H9 (cell line): Measurements from ENCODE around the gene RADIL. TPM values are rescaled to one million over a fixed set of nuclear protein-coding genes. Genes with fewer than 3 reads are reported as not detected.
"Not testable (repeated sequence)": the region's sequence is repeated elsewhere in the genome, so short reads cannot be mapped to it uniquely, and the experiment has no call there.

ENCODE experiments used
- DNase-seq: peaks from one replicate; pipeline ENCODE4 v3.0.0-alpha.2; 2017
- H2AFZ ChIP-seq: one replicate; pipeline ENCODE4 v1.6.1; 2013; ENCODE audit warnings: mild to moderate bottlenecking, low read length, control low read depth, moderate library complexity
- H2AK5ac ChIP-seq: 2 replicates; pipeline ENCODE4 v1.6.1; 2013; ENCODE audit warnings: low read length, control low read depth, mixed read lengths; ENCODE audit not compliant: insufficient read length
- H2BK120ac ChIP-seq: one replicate; pipeline ENCODE4 v1.6.1; 2013; ENCODE audit warnings: low read depth, mild to moderate bottlenecking, low read length, control low read depth, inconsistent platforms; ENCODE audit not compliant: poor library complexity, severe bottlenecking
- H2BK12ac ChIP-seq: 2 replicates; pipeline ENCODE4 v1.6.1; 2013; ENCODE audit warnings: low read length, control low read depth, mixed read lengths, low read depth; ENCODE audit not compliant: insufficient read length
- H2BK15ac ChIP-seq: 2 replicates; pipeline ENCODE4 v1.6.1; 2013; ENCODE audit warnings: low read depth, low read length, control low read depth
- H2BK20ac ChIP-seq: one replicate; pipeline ENCODE4 v1.6.1; 2013; ENCODE audit warnings: low read depth, mild to moderate bottlenecking, low read length, control low read depth, inconsistent platforms; ENCODE audit not compliant: poor library complexity, severe bottlenecking
- H2BK5ac ChIP-seq: 2 replicates; pipeline ENCODE4 v1.6.1; 2013; ENCODE audit warnings: low read length, control low read depth, mixed read lengths; ENCODE audit not compliant: insufficient read length
- H3K14ac ChIP-seq: 2 replicates; pipeline ENCODE4 v1.6.1; 2013; ENCODE audit warnings: low read length, control low read depth; ENCODE audit not compliant: insufficient read depth
- H3K18ac ChIP-seq: 2 replicates; pipeline ENCODE4 v1.6.1; 2013; ENCODE audit warnings: low read depth, mild to moderate bottlenecking, mixed read lengths, low read length, control low read depth; ENCODE audit not compliant: insufficient read length
- H3K23ac ChIP-seq: 2 replicates; pipeline ENCODE4 v1.6.1; 2013; ENCODE audit warnings: low read length, control low read depth, mixed read lengths, low read depth; ENCODE audit not compliant: insufficient read length
- H3K23me2 ChIP-seq: 2 replicates; pipeline ENCODE4 v1.6.1; 2013; ENCODE audit warnings: low read depth, mild to moderate bottlenecking, mixed read lengths, low read length, control low read depth; ENCODE audit not compliant: insufficient read length, poor library complexity, severe bottlenecking
- H3K27ac ChIP-seq: 2 replicates; pipeline ENCODE4 v1.5.1; 2013; ENCODE audit warnings: low read length, control low read depth, mixed read lengths, low read depth; ENCODE audit not compliant: insufficient read length
- H3K27me3 ChIP-seq: 2 replicates; pipeline ENCODE4 v1.6.1; 2013; ENCODE audit warnings: low read length, control low read depth, inconsistent platforms; ENCODE audit not compliant: insufficient read depth
- H3K4ac ChIP-seq: 2 replicates; pipeline ENCODE4 v1.6.1; 2013; ENCODE audit warnings: low read depth, mild to moderate bottlenecking, control low read depth, inconsistent platforms, low read length, moderate library complexity
- H3K4me1 ChIP-seq: 2 replicates; pipeline ENCODE4 v1.6.1; 2013; ENCODE audit warnings: low read length, control low read depth, inconsistent platforms; ENCODE audit not compliant: insufficient read depth
- H3K4me2 ChIP-seq: 2 replicates; pipeline ENCODE4 v1.6.1; 2013; ENCODE audit warnings: low read length, control low read depth, mixed read lengths; ENCODE audit not compliant: insufficient read length, insufficient read depth
- H3K56ac ChIP-seq: 2 replicates; pipeline ENCODE4 v1.6.1; 2013; ENCODE audit warnings: low read depth, mild to moderate bottlenecking, mixed read lengths, low read length, control low read depth; ENCODE audit not compliant: insufficient read length
- H3K79me1 ChIP-seq: 2 replicates; pipeline ENCODE4 v1.6.1; 2013; ENCODE audit warnings: low read depth, mild to moderate bottlenecking, moderate library complexity, low read length, control low read depth, inconsistent platforms; ENCODE audit not compliant: insufficient read depth, poor library complexity, severe bottlenecking
- H3K79me2 ChIP-seq: 2 replicates; pipeline ENCODE4 v1.6.1; 2013; ENCODE audit warnings: low read length, control low read depth, inconsistent platforms; ENCODE audit not compliant: insufficient read depth
- H3K9ac ChIP-seq: 2 replicates; pipeline ENCODE4 v1.6.1; 2013; ENCODE audit warnings: low read length, control low read depth, mixed read lengths; ENCODE audit not compliant: insufficient read length; ENCODE audit errors: extremely low read depth
- H3K9me3 ChIP-seq: one replicate; pipeline ENCODE4 v1.6.1; 2013; ENCODE audit warnings: low read depth, low read length, inconsistent platforms; ENCODE audit not compliant: control insufficient read depth
- H3T11ph ChIP-seq: one replicate; pipeline ENCODE4 v1.6.1; 2013; ENCODE audit warnings: mild to moderate bottlenecking, low read length, control low read depth, inconsistent platforms
- H4K20me1 ChIP-seq: one replicate; pipeline ENCODE4 v1.6.1; 2013; ENCODE audit not compliant: control insufficient read depth, insufficient read length, insufficient read depth
- H4K5ac ChIP-seq: 2 replicates; pipeline ENCODE4 v1.6.1; 2013; ENCODE audit warnings: low read depth, mild to moderate bottlenecking, mixed read lengths, low read length, control low read depth; ENCODE audit not compliant: insufficient read length
- H4K8ac ChIP-seq: replicated peaks from 2 replicates; pipeline ENCODE4 v1.6.1; 2013; ENCODE audit warnings: low read length, control low read depth, mixed read lengths, low read depth; ENCODE audit not compliant: insufficient read length
- H4K91ac ChIP-seq: 2 replicates; pipeline ENCODE4 v1.6.1; 2013; ENCODE audit warnings: low read depth, mild to moderate bottlenecking, moderate library complexity, mixed read lengths, low read length, control low read depth; ENCODE audit not compliant: insufficient read length
- H3K27ac Mint-ChIP-seq, 3 experiments: 2 replicates in 2 of 3; 3 replicates in 1 of 3; pipeline ENCODE4 v1.8.0; 2020 to 2021; ENCODE audit warnings: mixed read lengths in 3 of 3, mild to moderate bottlenecking in 1 of 3, moderate library complexity in 1 of 3
- H3K27me3 Mint-ChIP-seq: 2 replicates; pipeline ENCODE4 v1.8.0; 2021; ENCODE audit warnings: low read depth, mild to moderate bottlenecking, moderate library complexity, mixed read lengths
- H3K36me3 Mint-ChIP-seq, 3 experiments: 2 replicates in 2 of 3; 3 replicates in 1 of 3; pipeline ENCODE4 v1.8.0; 2020 to 2021; ENCODE audit warnings: low read depth in 3 of 3, mixed read lengths in 3 of 3; ENCODE audit not compliant: insufficient read depth in 1 of 3
- H3K4me1 Mint-ChIP-seq, 2 experiments: 2 replicates each; pipeline ENCODE4 v1.8.0; 2020; ENCODE audit warnings: mixed read lengths in 2 of 2
- H3K4me3 Mint-ChIP-seq, 2 experiments: 2 replicates in 1 of 2; 3 replicates in 1 of 2; pipeline ENCODE4 v1.8.0; 2020 to 2021; ENCODE audit warnings: mild to moderate bottlenecking in 2 of 2, mixed read lengths in 2 of 2, moderate library complexity in 1 of 2
- H3K9me3 Mint-ChIP-seq, 2 experiments: 2 replicates in 1 of 2; 3 replicates in 1 of 2; pipeline ENCODE4 v1.8.0; 2020; ENCODE audit warnings: mild to moderate bottlenecking in 2 of 2, mixed read lengths in 2 of 2, moderate library complexity in 1 of 2
- WGBS: extraction: QIAGEN DNeasy Blood & Tissue Kit; methylation state at CpG from one replicate; pipeline ENCODE4 v1.1.7; 2013; ENCODE audit warnings: missing lambda C conversion rate, low lambda C conversion rate, mixed read lengths; ENCODE audit not compliant: insufficient read length; ENCODE audit errors: extremely low coverage; 5-methylcytosine and 5-hydroxymethylcytosine counted together
- total RNA-seq: library from RNA; stranded (reverse); gene quantifications from 2 replicates; pipeline ENCODE4 v1.2.1, GENCODE V29; 2021
- TF ChIP-seq, protein P1 (sequence below): fragments of 200-600 bp; sonication (generic); conservative IDR thresholded peaks from 3 replicates; pipeline ENCODE4 v1.8.0; 2021; ENCODE audit warnings: antibody characterized with exemption, mild to moderate bottlenecking

RADIL gene
- total RNA-seq, 1 experiment from 2014 or later = 4.7 TPM

DNA sequence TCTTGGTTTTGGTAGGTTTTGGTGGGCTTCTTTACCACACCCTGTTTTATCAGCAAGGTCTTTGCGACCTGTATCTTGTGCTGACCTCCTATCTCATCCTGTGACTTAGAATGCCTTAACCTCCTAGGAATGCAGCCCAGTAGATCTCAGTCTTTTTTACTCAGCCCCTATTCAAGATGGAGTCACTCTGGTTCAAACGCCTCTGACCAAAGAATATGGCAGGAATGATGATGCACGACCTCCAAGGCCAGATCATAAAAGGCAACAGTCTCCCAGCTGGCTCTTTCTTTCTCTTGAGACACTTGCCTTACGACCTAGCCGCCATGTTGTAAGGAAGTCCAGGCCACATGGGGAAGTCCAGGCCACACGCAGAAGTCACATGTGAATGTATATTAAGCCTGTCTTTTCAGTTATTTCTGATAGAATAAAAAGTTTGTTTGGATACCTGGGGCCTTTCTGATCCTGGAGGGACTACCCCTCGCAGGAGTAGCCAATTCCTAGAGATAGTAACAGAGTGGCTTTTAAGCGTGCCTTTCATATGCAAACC is 10.5 kb upstream of the RADIL start:
- Histone ChIP-seq H3K56ac (no peak overlapping the region), H2AK5ac (no peak overlapping the region), H2BK20ac (no peak overlapping the region), H2BK12ac (no peak overlapping the region), H3K27me3 (no peaks in the 10 kb centered on the region), H3K23me2 (no peaks in the 10 kb centered on the region), H3K9me3 (no peaks in the 10 kb centered on the region), H2BK15ac (no peak overlapping the region), H3K23ac (no peak overlapping the region), H3K79me2 (no peaks in the 10 kb centered on the region), H2BK120ac (no peak overlapping the region), H3K14ac (no peak overlapping the region), H3K4me1 (no peaks in the 10 kb centered on the region; the same call in 1 of the 2 replicates), H3K4ac (no peak overlapping the region), H3K9ac (no peak overlapping the region), H2AFZ (no peak overlapping the region), H4K5ac (no peak overlapping the region), H3K18ac (no peak overlapping the region), H2BK5ac (no peak overlapping the region), H4K20me1 (no peaks in the 10 kb centered on the region), H4K8ac (no peak overlapping the region), H3K79me1 (no peaks in the 10 kb centered on the region), H3T11ph (no peak overlapping the region), H4K91ac (no peak overlapping the region), H3K27ac (no peak overlapping the region), H3K4me2 (no peak overlapping the region)
- Mint-ChIP-seq H3K27me3 (peaks cover 4% of the 10 kb centered on the region), H3K36me3 (peaks cover 0 to 6% (median 3%) of the 10 kb centered on the region in 3 experiments; a peak in 4 of 7 replicates), H3K4me3 (no peak overlapping the region), H3K27ac (no peak overlapping the region), H3K9me3 (peaks cover 5 to 8% of the 10 kb centered on the region in 2 experiments; a peak in 2 of 5 replicates), H3K4me1 (peaks cover 10 to 11% of the 10 kb centered on the region in 2 experiments; a peak in 3 of 4 replicates)
- WGBS = no CpG with 5 or more reads among the region's 8 CpGs
- TF ChIP-seq, protein P1, sequence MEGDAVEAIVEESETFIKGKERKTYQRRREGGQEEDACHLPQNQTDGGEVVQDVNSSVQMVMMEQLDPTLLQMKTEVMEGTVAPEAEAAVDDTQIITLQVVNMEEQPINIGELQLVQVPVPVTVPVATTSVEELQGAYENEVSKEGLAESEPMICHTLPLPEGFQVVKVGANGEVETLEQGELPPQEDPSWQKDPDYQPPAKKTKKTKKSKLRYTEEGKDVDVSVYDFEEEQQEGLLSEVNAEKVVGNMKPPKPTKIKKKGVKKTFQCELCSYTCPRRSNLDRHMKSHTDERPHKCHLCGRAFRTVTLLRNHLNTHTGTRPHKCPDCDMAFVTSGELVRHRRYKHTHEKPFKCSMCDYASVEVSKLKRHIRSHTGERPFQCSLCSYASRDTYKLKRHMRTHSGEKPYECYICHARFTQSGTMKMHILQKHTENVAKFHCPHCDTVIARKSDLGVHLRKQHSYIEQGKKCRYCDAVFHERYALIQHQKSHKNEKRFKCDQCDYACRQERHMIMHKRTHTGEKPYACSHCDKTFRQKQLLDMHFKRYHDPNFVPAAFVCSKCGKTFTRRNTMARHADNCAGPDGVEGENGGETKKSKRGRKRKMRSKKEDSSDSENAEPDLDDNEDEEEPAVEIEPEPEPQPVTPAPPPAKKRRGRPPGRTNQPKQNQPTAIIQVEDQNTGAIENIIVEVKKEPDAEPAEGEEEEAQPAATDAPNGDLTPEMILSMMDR = no peak
- no peak for DNase-seq

DNA sequence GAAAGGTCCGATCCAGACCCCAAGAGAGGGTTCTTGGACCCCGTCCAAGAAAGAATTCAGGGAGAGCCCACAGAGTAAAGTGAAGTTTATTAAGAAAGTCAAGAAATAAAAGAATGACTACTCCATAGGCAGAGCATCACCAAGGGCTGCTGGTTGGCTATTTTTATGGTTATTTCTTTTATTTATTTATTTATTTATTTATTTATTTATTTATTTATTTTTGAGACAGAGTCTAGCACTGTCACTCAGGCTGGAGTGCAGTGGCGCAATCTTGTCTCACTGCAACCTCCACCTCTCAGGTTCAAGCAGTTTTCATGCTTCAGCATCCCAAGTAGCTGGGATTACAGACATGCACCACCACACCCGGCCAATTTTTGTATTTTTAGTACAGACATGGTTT is 9.7 kb upstream of the RADIL start:
- not testable (repeated sequence) for H4K20me1 ChIP-seq, H2BK12ac ChIP-seq, H2BK5ac ChIP-seq, H3K27me3 ChIP-seq, H3K4me1 ChIP-seq, H3K4me2 ChIP-seq, H3K27me3 Mint-ChIP-seq, H3K4me3 Mint-ChIP-seq, H2BK20ac ChIP-seq, H3K9ac ChIP-seq, H2AFZ ChIP-seq, H4K5ac ChIP-seq, DNase-seq, H3K9me3 ChIP-seq, H4K91ac ChIP-seq, H2AK5ac ChIP-seq, H2BK120ac ChIP-seq, H3K18ac ChIP-seq, H4K8ac ChIP-seq, H3K4ac ChIP-seq, H3K23ac ChIP-seq, H3K79me1 ChIP-seq, H3K27ac Mint-ChIP-seq, H3K14ac ChIP-seq, H3K79me2 ChIP-seq, H3K36me3 Mint-ChIP-seq, H3K23me2 ChIP-seq, H3T11ph ChIP-seq, H3K56ac ChIP-seq, H3K9me3 Mint-ChIP-seq, H2BK15ac ChIP-seq, H3K27ac ChIP-seq
- no CpG with 5 or more reads among the region's 4 CpGs for WGBS
- peaks cover 10 to 11% of the 10 kb centered on the region in 2 experiments; a peak in 3 of 4 replicates for H3K4me1 Mint-ChIP-seq
